ENCODE results near the gene LCE5A.
"Not testable (repeated sequence)": the region's sequence is repeated elsewhere in the genome, so short reads cannot be mapped to it uniquely, and the experiment has no call there.

LCE5A gene

GRCh38 chr1:152510503-152510902 lies at the start of gene LCE5A:
LCE5A (plus strand) TSS chr1:152510803; CDS start chr1:152511535, 732 bp downstream.
- DNase-seq, result no peak

- no peak for DNase-seq
These were observed 49.1 kb upstream of the LCE5A start for GRCh38 chr1:152461544-152461943.

GRCh38 chr1:152462636-152463035 lies 48.0 kb upstream of the LCE5A start:
- DNase-seq, result no peak

- no peak for DNase-seq
These were observed 44.4 kb upstream of the LCE5A start for GRCh38 chr1:152466217-152466616.

- DNase-seq, result no peak
These were observed 36.6 kb upstream of the LCE5A start for GRCh38 chr1:152473887-152474537.

- no peak for DNase-seq
These were observed 30.6 kb upstream of the LCE5A start for GRCh38 chr1:152479792-152480595.

- DNase-seq, result no peak
These were observed 28.5 kb upstream of the LCE5A start for GRCh38 chr1:152481869-152482664.

GRCh38 chr1:152486400-152487006 lies 24.1 kb upstream of the LCE5A start:
- no peak for DNase-seq

- no peak for DNase-seq
These were observed 22.7 kb upstream of the LCE5A start for GRCh38 chr1:152487871-152488270.

GRCh38 chr1:152491537-152491936 lies 19.1 kb upstream of the LCE5A start:
- not testable (repeated sequence) for DNase-seq

GRCh38 chr1:152495066-152495675 lies 15.4 kb upstream of the LCE5A start:
- DNase-seq, result no peak

- no peak for DNase-seq
These were observed 13.3 kb upstream of the LCE5A start for GRCh38 chr1:152497273-152497672.

GRCh38 chr1:152501704-152502103 lies 8.9 kb upstream of the LCE5A start:
- no peak for DNase-seq

GRCh38 chr1:152502496-152503180 lies 8.0 kb upstream of the LCE5A start:
- no peak for DNase-seq

GRCh38 chr1:152505083-152505482 lies 5.5 kb upstream of the LCE5A start:
- no peak for DNase-seq

GRCh38 chr1:152506899-152507498 lies 3.6 kb upstream of the LCE5A start:
- no peak for DNase-seq

GRCh38 chr1:152511596-152511995 lies 993 bp downstream of the LCE5A start:
- DNase-seq, result no peak

GRCh38 chr1:152513081-152513480 lies 2.5 kb downstream of the LCE5A start:
- DNase-seq, result no peak

- DNase-seq, result no peak
These were observed 4.3 kb downstream of the LCE5A start for GRCh38 chr1:152514715-152515433.

GRCh38 chr1:152515434-152515783 lies 4.8 kb downstream of the LCE5A start:
- no peak for DNase-seq

- DNase-seq, result no peak
These were observed 5.5 kb downstream of the LCE5A start for GRCh38 chr1:152516082-152516481.
